8988T (cell line): ENCODE measurements around the gene KLHDC8B.

Experiments
- DNase-seq: peaks from one replicate; pipeline ENCODE4 v3.0.0; 2011

KLHDC8B gene

GRCh38 chr3:49171119-49171774 is at the start of gene KLHDC8B:
Gene KLHDC8B (plus strand): TSS chr3:49171598. CDS start chr3:49172770, 1,172 bp downstream.
- DNase-seq: peak; percentile 98

GRCh38 chr3:49122022-49122421 is 49.4 kb upstream of the KLHDC8B start:
- DNase-seq: no peak

- no peak for DNase-seq
These were observed 48.9 kb upstream of the KLHDC8B start for GRCh38 chr3:49122451-49122850.

- no peak for DNase-seq
These were observed 48.4 kb upstream of the KLHDC8B start for GRCh38 chr3:49122886-49123545.

GRCh38 chr3:49123687-49124086 is 47.7 kb upstream of the KLHDC8B start:
- no peak for DNase-seq

- no peak for DNase-seq
These were observed 47.2 kb upstream of the KLHDC8B start for GRCh38 chr3:49124203-49124602.

- DNase-seq: peak; percentile 55
These were observed 46.3 kb upstream of the KLHDC8B start for GRCh38 chr3:49124991-49125670.

GRCh38 chr3:49131040-49131439 is 40.4 kb upstream of the KLHDC8B start:
- DNase-seq: no peak

GRCh38 chr3:49131576-49131975 is 39.8 kb upstream of the KLHDC8B start:
- no peak for DNase-seq

GRCh38 chr3:49132073-49132436 is 39.3 kb upstream of the KLHDC8B start:
- DNase-seq: no peak

GRCh38 chr3:49132437-49133225 is 38.8 kb upstream of the KLHDC8B start, which contains the start of gene LAMB2:
Gene LAMB2 (minus strand): TSS chr3:49133050. CDS start chr3:49132867, 183 bp downstream.
- DNase-seq: peak; percentile 82

GRCh38 chr3:49133226-49133951 is 38.0 kb upstream of the KLHDC8B start:
- peak; percentile 97 for DNase-seq

GRCh38 chr3:49134471-49135265 is 36.7 kb upstream of the KLHDC8B start:
- no peak for DNase-seq

GRCh38 chr3:49135499-49135898 is 35.9 kb upstream of the KLHDC8B start:
- DNase-seq: no peak

GRCh38 chr3:49140080-49140479 is 31.3 kb upstream of the KLHDC8B start:
- DNase-seq: no peak

GRCh38 chr3:49148159-49148558 is 23.2 kb upstream of the KLHDC8B start:
- DNase-seq: no peak

- no peak for DNase-seq
These were observed 19.8 kb upstream of the KLHDC8B start for GRCh38 chr3:49151610-49152009.

- DNase-seq: no peak
These were observed 18.0 kb upstream of the KLHDC8B start for GRCh38 chr3:49153349-49153912.

- DNase-seq: no peak
These were observed 14.1 kb upstream of the KLHDC8B start for GRCh38 chr3:49157289-49157688.

GRCh38 chr3:49158103-49158709 is 13.2 kb upstream of the KLHDC8B start:
- DNase-seq: no peak

GRCh38 chr3:49158792-49159191 is 12.6 kb upstream of the KLHDC8B start:
- no peak for DNase-seq
